Islet of Langerhans (tissue), 1 donor: ENCODE measurements around the gene MAP3K4.
A peak's percentile ranks its signal among the peaks of the same experiment; 100 is the strongest.

Experiments
- FAIRE-seq: peaks from one replicate; lab custom pipeline; 2011; peaks lifted over from hg19 to GRCh38; lab: Jason Lieb, UNC

MAP3K4 gene

GRCh38 chr6:161008245-161008644 lies 16.7 kb downstream of the MAP3K4 start:
- FAIRE-seq: peak; percentile 60

- no peak for FAIRE-seq
These were observed 18.4 kb downstream of the MAP3K4 start for GRCh38 chr6:161009991-161010390.

- FAIRE-seq: peak; percentile 99
These were observed 18.8 kb downstream of the MAP3K4 start for GRCh38 chr6:161010418-161010817.

- no peak for FAIRE-seq
These were observed 20.2 kb downstream of the MAP3K4 start for GRCh38 chr6:161011492-161012480.

- FAIRE-seq: no peak
These were observed 22.1 kb downstream of the MAP3K4 start for GRCh38 chr6:161013695-161014094.

- no peak for FAIRE-seq
These were observed 26.4 kb downstream of the MAP3K4 start for GRCh38 chr6:161017766-161018564.

GRCh38 chr6:161019324-161019839 lies 27.8 kb downstream of the MAP3K4 start:
- no peak for FAIRE-seq

GRCh38 chr6:161021543-161021942 lies 30.0 kb downstream of the MAP3K4 start:
- FAIRE-seq: no peak

- FAIRE-seq: no peak
These were observed 30.6 kb downstream of the MAP3K4 start for GRCh38 chr6:161021998-161022743.

- FAIRE-seq: no peak
These were observed 31.7 kb downstream of the MAP3K4 start for GRCh38 chr6:161023316-161023715.

GRCh38 chr6:161024364-161024920 lies 32.9 kb downstream of the MAP3K4 start:
- no peak for FAIRE-seq

- no peak for FAIRE-seq
These were observed 35.8 kb downstream of the MAP3K4 start for GRCh38 chr6:161027385-161027784.

GRCh38 chr6:161029195-161029809 lies 37.7 kb downstream of the MAP3K4 start:
- no peak for FAIRE-seq

- FAIRE-seq: peak; percentile 5
These were observed 40.3 kb downstream of the MAP3K4 start for GRCh38 chr6:161031721-161032495.

- no peak for FAIRE-seq
These were observed 42.1 kb downstream of the MAP3K4 start for GRCh38 chr6:161033667-161034066.

GRCh38 chr6:161035182-161035980 lies 43.8 kb downstream of the MAP3K4 start:
- FAIRE-seq: no peak

GRCh38 chr6:161035981-161036263 lies 44.4 kb downstream of the MAP3K4 start:
- FAIRE-seq: no peak

- FAIRE-seq: no peak
These were observed 46.3 kb downstream of the MAP3K4 start for GRCh38 chr6:161037873-161038228.

GRCh38 chr6:161038229-161039031 lies 46.9 kb downstream of the MAP3K4 start:
- FAIRE-seq: peak; percentile 73
